ENCODE results near the gene FHIT.

The FHIT gene

GRCh38 chr3:59996056-59996455, 1255.2 kb downstream of the FHIT start:
- Histone ChIP-seq H3K9me3 (0 out of 2 replicates have a peak, but pooled peaks cover 3% of the 10 kb centered on the region), H3K4me3 (no peak overlapping the region), H3K27ac (no peak overlapping the region), H3K27me3 (no peaks in the 10 kb centered on the region), H3K4me1 (peaks cover 2% of the 10 kb centered on the region), H3K36me3 (no peaks in the 10 kb centered on the region), H3K9ac (no peak overlapping the region), H3K4me2 (no peak overlapping the region), H4K20me1 (no peaks in the 10 kb centered on the region)
- TF ChIP-seq Cebpa-rat (IDR thresholded peaks at IDR 0.05): no peak

GRCh38 chr3:59995563-59995962, 1255.7 kb downstream of the FHIT start:
- Histone ChIP-seq H3K27me3 (no peaks in the 10 kb centered on the region), H3K9ac (no peak overlapping the region), H3K4me2 (no peak overlapping the region), H3K36me3 (no peaks in the 10 kb centered on the region), H4K20me1 (no peaks in the 10 kb centered on the region), H3K27ac (no peak overlapping the region), H3K4me1 (peaks cover 7% of the 10 kb centered on the region), H3K4me3 (no peak overlapping the region), H3K9me3 (no peaks in the 10 kb centered on the region)
- TF ChIP-seq Cebpa-rat (IDR thresholded peaks at IDR 0.05): no peak

GRCh38 chr3:59994732-59995304, 1256.4 kb downstream of the FHIT start:
- no peak for TF ChIP-seq Cebpa-rat (IDR thresholded peaks at IDR 0.05)
- Histone ChIP-seq H3K27ac (no peak overlapping the region), H3K27me3 (no peaks in the 10 kb centered on the region), H3K4me1 (peaks cover 11% of the 10 kb centered on the region), H3K4me2 (no peak overlapping the region), H3K36me3 (no peaks in the 10 kb centered on the region), H3K4me3 (no peak overlapping the region), H4K20me1 (no peaks in the 10 kb centered on the region), H3K9ac (no peak overlapping the region), H3K9me3 (no peaks in the 10 kb centered on the region)

GRCh38 chr3:59992578-59992977, 1258.7 kb downstream of the FHIT start:
- no peak overlapping the region for H3K4me3 ChIP-seq
- no peaks in the 10 kb centered on the region for H3K27me3 ChIP-seq
- H3K9ac ChIP-seq: no peak overlapping the region
- no peak for TF ChIP-seq Cebpa-rat (IDR thresholded peaks at IDR 0.05)
- H3K36me3 ChIP-seq: no peaks in the 10 kb centered on the region
- H3K4me1 ChIP-seq: peaks cover 30% of the 10 kb centered on the region
- no peaks in the 10 kb centered on the region for H3K9me3 ChIP-seq
- H3K27ac ChIP-seq: no peak overlapping the region
- no peak overlapping the region for H3K4me2 ChIP-seq
- no peaks in the 10 kb centered on the region for H4K20me1 ChIP-seq

GRCh38 chr3:59990915-59991314, 1260.3 kb downstream of the FHIT start:
- no peak overlapping the region for H3K4me3 ChIP-seq
- no peaks in the 10 kb centered on the region for H4K20me1 ChIP-seq
- H3K4me1 ChIP-seq: peaks cover 39% of the 10 kb centered on the region
- no peaks in the 10 kb centered on the region for H3K9me3 ChIP-seq
- H3K36me3 ChIP-seq: no peaks in the 10 kb centered on the region
- H3K27me3 ChIP-seq: no peaks in the 10 kb centered on the region
- TF ChIP-seq Cebpa-rat (IDR thresholded peaks at IDR 0.05): no peak
- no peak overlapping the region for H3K9ac ChIP-seq
- peak overlapping the region; percentile 16 for H3K4me2 ChIP-seq
- no peak overlapping the region for H3K27ac ChIP-seq

- Histone ChIP-seq H3K9me3 (peaks cover 23% of the 10 kb centered on the region), H3K27ac (no peak overlapping the region), H3K9ac (no peak overlapping the region), H3K4me3 (no peak overlapping the region), H3K4me1 (peaks cover 37% of the 10 kb centered on the region), H3K36me3 (peaks cover 11% of the 10 kb centered on the region; the same call in 1 of the 2 replicates), H4K20me1 (no peaks in the 10 kb centered on the region), H3K4me2 (no peak overlapping the region), H3K27me3 (no peaks in the 10 kb centered on the region)
- no peak for TF ChIP-seq Cebpa-rat (IDR thresholded peaks at IDR 0.05)
These were observed 1268.7 kb downstream of the FHIT start for GRCh38 chr3:59982510-59982909.

GRCh38 chr3:59981377-59981776, 1269.9 kb downstream of the FHIT start:
- H3K9me3 ChIP-seq: peaks cover 23% of the 10 kb centered on the region
- H3K27me3 ChIP-seq: no peaks in the 10 kb centered on the region
- no peak for TF ChIP-seq Cebpa-rat (IDR thresholded peaks at IDR 0.05)
- no peaks in the 10 kb centered on the region for H4K20me1 ChIP-seq
- H3K4me3 ChIP-seq: no peak overlapping the region
- H3K27ac ChIP-seq: no peak overlapping the region
- peak overlapping the region; percentile 34; the same call in 1 of the 2 replicates for H3K4me2 ChIP-seq
- no peak overlapping the region for H3K9ac ChIP-seq
- peaks cover 11% of the 10 kb centered on the region; the same call in 1 of the 2 replicates for H3K36me3 ChIP-seq
- H3K4me1 ChIP-seq: peaks cover 32% of the 10 kb centered on the region

- Histone ChIP-seq H3K9me3 (peaks cover 23% of the 10 kb centered on the region), H3K27me3 (no peaks in the 10 kb centered on the region), H3K4me2 (no peak overlapping the region), H3K4me1 (peaks cover 25% of the 10 kb centered on the region), H3K4me3 (no peak overlapping the region), H3K27ac (no peak overlapping the region), H3K36me3 (peaks cover 11% of the 10 kb centered on the region; the same call in 1 of the 2 replicates), H3K9ac (no peak overlapping the region), H4K20me1 (no peaks in the 10 kb centered on the region)
- TF ChIP-seq Cebpa-rat (IDR thresholded peaks at IDR 0.05): no peak
These were observed 1270.7 kb downstream of the FHIT start for GRCh38 chr3:59980576-59980975.

GRCh38 chr3:59979542-59979941, 1271.7 kb downstream of the FHIT start:
- Histone ChIP-seq H3K36me3 (peaks cover 7% of the 10 kb centered on the region; the same call in 1 of the 2 replicates), H3K9me3 (peaks cover 16% of the 10 kb centered on the region), H3K4me3 (no peak overlapping the region), H3K4me2 (no peak overlapping the region), H3K27me3 (no peaks in the 10 kb centered on the region), H4K20me1 (no peaks in the 10 kb centered on the region), H3K27ac (no peak overlapping the region), H3K4me1 (peaks cover 15% of the 10 kb centered on the region), H3K9ac (no peak overlapping the region)
- no peak for TF ChIP-seq Cebpa-rat (IDR thresholded peaks at IDR 0.05)

GRCh38 chr3:59978979-59979378, 1272.3 kb downstream of the FHIT start:
- Histone ChIP-seq H3K9ac (no peak overlapping the region), H3K4me2 (no peak overlapping the region), H3K4me1 (peaks cover 15% of the 10 kb centered on the region), H3K27me3 (no peaks in the 10 kb centered on the region), H3K9me3 (peaks cover 11% of the 10 kb centered on the region; the same call in 1 of the 2 replicates), H4K20me1 (no peaks in the 10 kb centered on the region), H3K4me3 (no peak overlapping the region), H3K27ac (no peak overlapping the region), H3K36me3 (0 out of 2 replicates have a peak, but pooled peaks cover under 1% of the 10 kb centered on the region)
- TF ChIP-seq Cebpa-rat (IDR thresholded peaks at IDR 0.05): no peak

GRCh38 chr3:59970796-59971195, 1280.5 kb downstream of the FHIT start:
- no peaks in the 10 kb centered on the region for H3K36me3 ChIP-seq
- H4K20me1 ChIP-seq: no peaks in the 10 kb centered on the region
- no peak overlapping the region for H3K4me3 ChIP-seq
- no peaks in the 10 kb centered on the region for H3K9me3 ChIP-seq
- H3K27ac ChIP-seq: no peak overlapping the region
- TF ChIP-seq Cebpa-rat (IDR thresholded peaks at IDR 0.05): no peak
- no peak overlapping the region for H3K9ac ChIP-seq
- no peaks in the 10 kb centered on the region for H3K27me3 ChIP-seq
- H3K4me1 ChIP-seq: no peaks in the 10 kb centered on the region
- H3K4me2 ChIP-seq: no peak overlapping the region

Measured in BLaER1 (cell line).